Neural progenitor cell (in vitro differentiated cells): ENCODE measurements around the gene STK32B. TPM values are rescaled to one million over a fixed set of nuclear protein-coding genes. Genes with fewer than 3 reads are reported as not detected.

ENCODE experiments used
- DNase-seq: peaks from one replicate; pipeline ENCODE4 v3.0.0-alpha.2; 2016; ENCODE audit warnings: low spot score
- H2AFZ ChIP-seq: fragments of 200-600 bp; sonication (generic); replicated peaks from 2 replicates; pipeline ENCODE4 v1.6.1; 2016; ENCODE audit warnings: antibody characterized with exemption
- H3F3A ChIP-seq: fragments of 200-600 bp; sonication (generic); 2 replicates; pipeline ENCODE4 v1.6.1; 2016; ENCODE audit warnings: antibody characterized with exemption, low read depth
- H3K27ac ChIP-seq: fragments of 200-600 bp; sonication (generic); 2 replicates; pipeline ENCODE4 v1.5.1; 2016; ENCODE audit warnings: mild to moderate bottlenecking
- H3K27me3 ChIP-seq: fragments of 200-600 bp; sonication (generic); 2 replicates; pipeline ENCODE4 v1.6.1; 2016; ENCODE audit warnings: mild to moderate bottlenecking, moderate library complexity
- H3K36me3 ChIP-seq: fragments of 200-600 bp; sonication (generic); 2 replicates; pipeline ENCODE4 v1.5.1; 2016
- H3K4me1 ChIP-seq: fragments of 200-600 bp; sonication (generic); 2 replicates; pipeline ENCODE4 v1.6.1; 2016; ENCODE audit warnings: mixed run types
- H3K4me2 ChIP-seq: fragments of 200-600 bp; sonication (generic); 2 replicates; pipeline ENCODE4 v1.6.1; 2016
- H3K4me3 ChIP-seq: fragments of 200-600 bp; sonication (generic); 2 replicates; pipeline ENCODE4 v1.5.1; 2016
- H3K79me2 ChIP-seq: fragments of 200-600 bp; sonication (generic); 2 replicates; pipeline ENCODE4 v1.6.1; 2016; ENCODE audit warnings: low read depth
- H3K9ac ChIP-seq: fragments of 200-600 bp; sonication (generic); 2 replicates; pipeline ENCODE4 v1.6.1; 2016
- H3K9me3 ChIP-seq: fragments of 200-600 bp; sonication (generic); 2 replicates; pipeline ENCODE4 v1.5.1; 2016; ENCODE audit warnings: low read depth
- H4K20me1 ChIP-seq: fragments of 200-600 bp; sonication (generic); 2 replicates; pipeline ENCODE4 v1.6.1; 2016; ENCODE audit warnings: low read depth
- H3K27ac Mint-ChIP-seq: 3 replicates; pipeline ENCODE4 v1.8.0; 2021; ENCODE audit warnings: mixed read lengths
- H3K27me3 Mint-ChIP-seq: 2 replicates; pipeline ENCODE4 v1.8.0; 2022; ENCODE audit warnings: low read depth, mild to moderate bottlenecking, inconsistent platforms, moderate library complexity, mixed read lengths; ENCODE audit not compliant: insufficient read depth
- H3K36me3 Mint-ChIP-seq: 3 replicates; pipeline ENCODE4 v1.8.0; 2021; ENCODE audit warnings: mixed read lengths
- H3K4me1 Mint-ChIP-seq: 3 replicates; pipeline ENCODE4 v1.8.0; 2021; ENCODE audit warnings: mixed read lengths
- H3K4me3 Mint-ChIP-seq: 3 replicates; pipeline ENCODE4 v1.8.0; 2021; ENCODE audit warnings: mild to moderate bottlenecking, moderate library complexity, mixed read lengths
- H3K9me3 Mint-ChIP-seq: 3 replicates; pipeline ENCODE4 v1.8.0; 2020; ENCODE audit warnings: mixed read lengths
- EZH2 ChIP-seq: fragments of 200-600 bp; sonication (generic); IDR thresholded peaks from 2 replicates; pipeline ENCODE4 v1.6.1; 2017; ENCODE audit warnings: antibody characterized with exemption, mild to moderate bottlenecking, moderate library complexity
- EZH2phosphoT487 ChIP-seq: fragments of 200-600 bp; sonication (generic); IDR thresholded peaks from 2 replicates; pipeline ENCODE4 v1.6.1; 2017; ENCODE audit warnings: antibody characterized with exemption
- total RNA-seq: library from RNA; depleted of rRNA; stranded (reverse); fragments of >200 nt; gene quantifications from 2 replicates; pipeline ENCODE4 v1.2.3, GENCODE V29; 2015; ENCODE audit warnings: low replicate concordance
- TF ChIP-seq, protein P1 (sequence below): fragments of 200-600 bp; sonication (generic); IDR thresholded peaks from 2 replicates; pipeline ENCODE4 v1.5.1; 2017; ENCODE audit warnings: antibody characterized with exemption, mild to moderate bottlenecking

Gene STK32B
- total RNA-seq, 1 donor from 2014 or later, result 2.5 TPM

DNA sequence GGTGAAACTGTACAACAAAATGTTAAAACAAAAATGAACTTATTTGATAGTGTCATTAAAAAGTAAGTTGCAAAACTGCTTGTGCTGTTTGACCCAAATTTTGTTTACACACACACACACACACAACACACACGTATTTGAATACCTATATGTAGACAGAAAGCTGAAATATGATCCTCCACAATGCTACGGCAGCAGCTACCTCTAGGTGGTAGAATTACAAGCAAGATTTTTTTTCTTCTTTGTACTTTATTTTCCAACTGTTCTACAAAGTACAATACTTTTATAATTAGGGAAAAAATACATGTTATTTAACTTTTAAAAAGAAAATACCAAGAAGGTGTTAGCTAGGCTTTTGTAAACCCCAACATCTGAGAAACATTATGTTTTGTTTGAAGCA, 33.2 kb upstream of the STK32B start:
- Mint-ChIP-seq H3K4me1 (peaks cover 11% of the 10 kb centered on the region), H3K27ac (no peak overlapping the region), H3K9me3 (peaks cover 4% of the 10 kb centered on the region), H3K36me3 (no peaks in the 10 kb centered on the region), H3K4me3 (no peak overlapping the region), H3K27me3 (peaks cover 4% of the 10 kb centered on the region)
- no peaks in the 10 kb centered on the region for H3K9me3 ChIP-seq
- H3K79me2 ChIP-seq, result no peaks in the 10 kb centered on the region
- H3K36me3 ChIP-seq, result no peaks in the 10 kb centered on the region
- peaks cover 12% of the 10 kb centered on the region for H3K4me1 ChIP-seq
- H4K20me1 ChIP-seq, result no peaks in the 10 kb centered on the region
- no peaks in the 10 kb centered on the region for H3F3A ChIP-seq
- no peak overlapping the region for H2AFZ ChIP-seq
- H3K4me3 ChIP-seq, result no peak overlapping the region
- DNase-seq, result no peak
- no peak overlapping the region for H3K27ac ChIP-seq
- no peak overlapping the region for H3K9ac ChIP-seq
- H3K27me3 ChIP-seq, result peaks cover 7% of the 10 kb centered on the region
- no peak overlapping the region for H3K4me2 ChIP-seq
- TF ChIP-seq EZH2 (no peak), EZH2phosphoT487 (no peak)
- TF ChIP-seq, protein P1, sequence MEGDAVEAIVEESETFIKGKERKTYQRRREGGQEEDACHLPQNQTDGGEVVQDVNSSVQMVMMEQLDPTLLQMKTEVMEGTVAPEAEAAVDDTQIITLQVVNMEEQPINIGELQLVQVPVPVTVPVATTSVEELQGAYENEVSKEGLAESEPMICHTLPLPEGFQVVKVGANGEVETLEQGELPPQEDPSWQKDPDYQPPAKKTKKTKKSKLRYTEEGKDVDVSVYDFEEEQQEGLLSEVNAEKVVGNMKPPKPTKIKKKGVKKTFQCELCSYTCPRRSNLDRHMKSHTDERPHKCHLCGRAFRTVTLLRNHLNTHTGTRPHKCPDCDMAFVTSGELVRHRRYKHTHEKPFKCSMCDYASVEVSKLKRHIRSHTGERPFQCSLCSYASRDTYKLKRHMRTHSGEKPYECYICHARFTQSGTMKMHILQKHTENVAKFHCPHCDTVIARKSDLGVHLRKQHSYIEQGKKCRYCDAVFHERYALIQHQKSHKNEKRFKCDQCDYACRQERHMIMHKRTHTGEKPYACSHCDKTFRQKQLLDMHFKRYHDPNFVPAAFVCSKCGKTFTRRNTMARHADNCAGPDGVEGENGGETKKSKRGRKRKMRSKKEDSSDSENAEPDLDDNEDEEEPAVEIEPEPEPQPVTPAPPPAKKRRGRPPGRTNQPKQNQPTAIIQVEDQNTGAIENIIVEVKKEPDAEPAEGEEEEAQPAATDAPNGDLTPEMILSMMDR, result peak; percentile 7

DNA sequence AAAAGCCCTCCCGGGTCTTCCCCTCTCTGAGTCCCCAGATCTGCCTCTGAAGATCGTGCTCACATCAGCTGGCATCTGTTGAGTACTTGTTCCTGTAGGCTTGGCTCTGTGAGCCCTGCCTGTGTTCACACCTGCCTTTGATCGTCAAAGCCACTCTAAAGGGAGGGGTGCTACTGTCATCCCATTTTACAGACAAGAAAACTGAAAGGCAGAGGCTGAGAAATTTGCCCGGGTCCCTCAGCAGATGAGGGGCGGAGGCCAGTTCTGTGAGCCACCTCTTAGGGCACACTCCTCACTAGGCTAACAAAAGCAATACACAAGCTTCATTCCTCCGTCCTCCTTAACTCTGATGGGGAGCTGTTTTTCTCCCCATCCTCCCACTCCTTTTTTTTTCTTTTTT, 32.7 kb upstream of the STK32B start:
- Histone ChIP-seq H3K4me2 (no peak overlapping the region), H4K20me1 (no peaks in the 10 kb centered on the region), H3K36me3 (no peaks in the 10 kb centered on the region), H2AFZ (no peak overlapping the region), H3K4me3 (no peak overlapping the region), H3K9ac (no peak overlapping the region), H3K79me2 (no peaks in the 10 kb centered on the region), H3F3A (no peaks in the 10 kb centered on the region), H3K27me3 (peaks cover 7% of the 10 kb centered on the region), H3K27ac (no peak overlapping the region), H3K4me1 (peaks cover 12% of the 10 kb centered on the region), H3K9me3 (no peaks in the 10 kb centered on the region)
- DNase-seq, result no peak
- Mint-ChIP-seq H3K4me1 (peaks cover 11% of the 10 kb centered on the region), H3K27me3 (peaks cover 4% of the 10 kb centered on the region), H3K27ac (no peak overlapping the region), H3K4me3 (no peak overlapping the region), H3K36me3 (no peaks in the 10 kb centered on the region), H3K9me3 (peaks cover 6% of the 10 kb centered on the region)
- no peak for TF ChIP-seq EZH2phosphoT487
- TF ChIP-seq, protein P1, result no peak
- no peak for TF ChIP-seq EZH2

DNA sequence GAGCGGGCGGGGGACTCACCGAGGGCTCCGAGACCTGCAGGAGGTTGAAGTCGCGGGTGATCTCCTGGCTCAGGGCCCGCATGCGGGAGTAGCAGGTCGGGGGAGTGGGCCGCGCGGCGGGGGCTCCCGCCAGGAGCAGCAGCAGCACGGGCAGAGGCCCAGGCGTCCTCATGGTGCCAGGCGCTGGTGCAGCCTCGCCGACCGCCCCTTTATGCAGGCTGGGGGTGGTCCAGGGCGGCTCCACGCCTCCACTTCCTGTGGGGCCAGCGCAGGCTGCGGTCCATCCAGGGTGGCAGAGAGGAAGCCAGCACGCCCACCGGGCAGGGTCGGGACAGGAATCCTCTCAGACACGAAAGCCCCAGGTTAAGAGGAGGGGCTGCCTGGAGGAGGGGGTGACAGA, 32.0 kb upstream of the STK32B start, which contains the start of gene CYTL1:
Gene CYTL1 (minus strand): TSS at position 185 of the 400 bp plus-strand sequence. CDS start 13 bp downstream, at position 172.
- Mint-ChIP-seq H3K36me3 (no peaks in the 10 kb centered on the region), H3K9me3 (peaks cover 7% of the 10 kb centered on the region), H3K4me1 (peaks cover 11% of the 10 kb centered on the region), H3K27ac (no peak within 1 kb of the TSS), H3K4me3 (peak within 1 kb of the TSS; percentile 38), H3K27me3 (peaks cover 4% of the 10 kb centered on the region)
- H3K27ac ChIP-seq, result no peak within 1 kb of the TSS
- no peak within 1 kb of the TSS for H3K9ac ChIP-seq
- H3K4me2 ChIP-seq, result peak within 1 kb of the TSS; percentile 59
- no peaks in the 10 kb centered on the region for H3F3A ChIP-seq
- H3K27me3 ChIP-seq, result peaks cover 7% of the 10 kb centered on the region
- no peaks in the 10 kb centered on the region for H3K36me3 ChIP-seq
- no peaks in the 10 kb centered on the region for H3K79me2 ChIP-seq
- TF ChIP-seq EZH2, result no peak
- TF ChIP-seq, protein P1, result no peak
- no peak for TF ChIP-seq EZH2phosphoT487
- H2AFZ ChIP-seq, result peak within 1 kb of the TSS; percentile 58
- peak; percentile 37 for DNase-seq
- H4K20me1 ChIP-seq, result no peaks in the 10 kb centered on the region
- peaks cover 12% of the 10 kb centered on the region for H3K4me1 ChIP-seq
- H3K9me3 ChIP-seq, result no peaks in the 10 kb centered on the region
- peak within 1 kb of the TSS; percentile 14 for H3K4me3 ChIP-seq
